OCI-LY7 (cell line): Measurements from ENCODE around the gene TMC5. TPM values are rescaled to one million over a fixed set of nuclear protein-coding genes. Genes with fewer than 3 reads are reported as not detected.
"Not testable (repeated sequence)": the region's sequence is repeated elsewhere in the genome, so short reads cannot be mapped to it uniquely, and the experiment has no call there.

ENCODE experiments used
- Bru-seq: library from RNA; stranded (reverse); fragments of 400-500 nt; gene quantifications from one replicate; lab custom pipeline; 2021; lab: Mats Ljungman, UMichigan
- BruChase-seq, 2 experiments: library from RNA; stranded (reverse); fragments of 400-500 nt; gene quantifications; one replicate each; lab custom pipeline; 2021; lab: Mats Ljungman, UMichigan
- BruUV-seq: library from RNA; stranded (reverse); fragments of 400-500 nt; replicated peaks from 2 replicates; lab custom pipeline; 2021; lab: Mats Ljungman, UMichigan
- CTCF ChIA-PET: fragments of 300-600 bp; sonication (Branson Sonifier 250); formaldehyde crosslinking; loops from one replicate; lab custom pipeline; 2022; ENCODE audit warnings: antibody characterized with exemption; ENCODE audit not compliant: unreplicated experiment; lab: Charles Lee
- POLR2A ChIA-PET: fragments of 300-600 bp; sonication (Branson Sonifier 250); formaldehyde crosslinking; loops from one replicate; lab custom pipeline; 2022; ENCODE audit warnings: antibody characterized with exemption; lab: Charles Lee
- DNase-seq: peaks from one replicate; pipeline ENCODE4 v3.0.0-alpha.2; 2015; ENCODE audit warnings: low spot score
- H2AFZ ChIP-seq: fragments of 200-600 bp; sonication (generic), shearing (Covaris generic); 2 replicates; pipeline ENCODE4 v1.6.1; 2014; ENCODE audit warnings: mild to moderate bottlenecking, antibody characterized with exemption, low read length, moderate library complexity
- H3K27ac ChIP-seq: fragments of 200-600 bp; sonication (generic); 2 replicates; pipeline ENCODE4 v1.5.1; 2014; ENCODE audit warnings: mixed run types, low read depth, mild to moderate bottlenecking, moderate library complexity, low read length, inconsistent platforms; ENCODE audit not compliant: poor library complexity, severe bottlenecking
- H3K36me3 ChIP-seq: fragments of 200-600 bp; sonication (generic); 2 replicates; pipeline ENCODE4 v1.6.1; 2014; ENCODE audit warnings: mild to moderate bottlenecking, antibody characterized with exemption, low read length, moderate library complexity, mixed read lengths; ENCODE audit not compliant: insufficient read depth
- H3K4me1 ChIP-seq: fragments of 200-600 bp; sonication (generic); 2 replicates; pipeline ENCODE4 v1.5.1; 2014; ENCODE audit warnings: mild to moderate bottlenecking, low read length; ENCODE audit not compliant: insufficient read depth, poor library complexity, severe bottlenecking
- H3K4me2 ChIP-seq: fragments of 200-600 bp; sonication (generic); 2 replicates; pipeline ENCODE4 v1.6.1; 2014; ENCODE audit warnings: mild to moderate bottlenecking, low read length
- H3K4me3 ChIP-seq: fragments of 200-600 bp; sonication (generic); 2 replicates; pipeline ENCODE4 v1.5.1; 2014; ENCODE audit warnings: mild to moderate bottlenecking, low read depth, low read length; ENCODE audit not compliant: poor library complexity, severe bottlenecking
- H3K79me2 ChIP-seq: fragments of 200-600 bp; sonication (generic); 2 replicates; pipeline ENCODE4 v1.6.1; 2016; ENCODE audit warnings: low read depth, mild to moderate bottlenecking, low read length, moderate library complexity, mixed read lengths; ENCODE audit not compliant: insufficient read depth
- H3K9me2 ChIP-seq: fragments of 200-600 bp; sonication (generic); 2 replicates; pipeline ENCODE4 v1.6.1; 2016; ENCODE audit warnings: mild to moderate bottlenecking, low read length, mixed read lengths; ENCODE audit not compliant: insufficient read depth
- H3K9me3 ChIP-seq: fragments of 200-600 bp; sonication (generic); 2 replicates; pipeline ENCODE4 v1.6.1; 2014; ENCODE audit warnings: mild to moderate bottlenecking, mixed run types, low read length, mixed read lengths
- H4K20me1 ChIP-seq: fragments of 200-600 bp; sonication (generic); 2 replicates; pipeline ENCODE4 v1.6.1; 2014; ENCODE audit warnings: mild to moderate bottlenecking, antibody characterized with exemption, low read length, moderate library complexity, mixed read lengths; ENCODE audit not compliant: insufficient read depth
- CTCF ChIP-seq: fragments of 200-600 bp; sonication (generic); conservative IDR thresholded peaks from 2 replicates; pipeline ENCODE4 v1.5.1; 2014; ENCODE audit warnings: mild to moderate bottlenecking, antibody characterized with exemption, low read length, moderate library complexity, mixed read lengths
- EZH2phosphoT487 ChIP-seq: fragments of 200-600 bp; sonication (generic); IDR thresholded peaks from 2 replicates; pipeline ENCODE4 v1.6.1; 2018; ENCODE audit warnings: low read depth, borderline replicate concordance, mild to moderate bottlenecking, mixed run types, antibody characterized with exemption, low read length, moderate library complexity, mixed read lengths
- intact Hi-C: fragments of 100-400 bp; cut with micrococcal nuclease; formaldehyde crosslinking; loops from one replicate; pipeline ENCODE4 v1.10.0; 2022; ENCODE audit not compliant: unreplicated experiment
- long read RNA-seq: library from polyadenylated mRNA; stranded (forward); transcript quantifications from one replicate; pipeline ENCODE4 v2.0.0, GENCODE V29; 2022
- total RNA-seq, 2 experiments: library from RNA; depleted of rRNA in 1 of 2; stranded (reverse); fragments of >200 nt in 1 of 2; shearing (Covaris generic) in 1 of 2; gene quantifications; 2 replicates each; pipeline ENCODE4 v1.2.3, GENCODE V29; 2014 to 2022

Gene TMC5
- not detected in 2 replicates for total RNA-seq (2014; rRNA removed; shearing (Covaris generic))
- 0.18 TPM in 1 of 2 replicates, not detected in the other for total RNA-seq (2022)
- Bru-seq, nascent RNA: percentile 9 among the genes with signal in this experiment
- BruChase-seq, experiment 1, labeled RNA remaining after a 6-hour chase: percentile 4 among the genes with signal in this experiment
- percentile 7 among the genes with signal in this experiment for BruChase-seq, experiment 2, labeled RNA remaining after a 2-hour chase
- long read RNA-seq: 0 reads

GRCh38 chr16:19417640-19418039, at the start of gene TMC5:
Gene TMC5 (plus strand): TSS chr16:19417883. CDS start chr16:19440039, 22,156 bp downstream.
- no peak for DNase-seq
- H3K4me3 ChIP-seq: no peak within 1 kb of the TSS
- CTCF ChIA-PET: no interaction called here
- intact Hi-C loops: no loop called here
- H3K9me2 ChIP-seq: no peaks in the 10 kb centered on the region
- no peaks in the 10 kb centered on the region for H3K4me1 ChIP-seq
- H3K36me3 ChIP-seq: no peaks in the 10 kb centered on the region
- no peak within 1 kb of the TSS for H3K27ac ChIP-seq
- no peak for TF ChIP-seq CTCF
- no peak for TF ChIP-seq EZH2phosphoT487
- no peak within 1 kb of the TSS for H3K4me2 ChIP-seq
- no peaks in the 10 kb centered on the region for H4K20me1 ChIP-seq
- H3K79me2 ChIP-seq: no peaks in the 10 kb centered on the region
- H2AFZ ChIP-seq: peak within 1 kb of the TSS; percentile 45; the same call in 1 of the 2 replicates
- POLR2A ChIA-PET: interaction anchor here (0.7 to 1.4 kb wide), 4 partner anchors 10 to 238 kb away, joined by 3 to 10 read pairs (median 4); no protein-coding TSS in a partner anchor
- no TSS peak for BruUV-seq
- no peaks in the 10 kb centered on the region for H3K9me3 ChIP-seq

GRCh38 chr16:19372541-19372940, 45.1 kb upstream of the TMC5 start:
- CTCF ChIA-PET, H2AFZ ChIP-seq, intact Hi-C loops, H4K20me1 ChIP-seq, H3K36me3 ChIP-seq, H3K27ac ChIP-seq, BruUV-seq, H3K4me2 ChIP-seq, H3K9me2 ChIP-seq, H3K4me3 ChIP-seq, H3K9me3 ChIP-seq, H3K4me1 ChIP-seq, DNase-seq, H3K79me2 ChIP-seq: not testable (repeated sequence)
- POLR2A ChIA-PET: interaction anchor here (0.6 kb wide), 1 partner anchor 9 kb away, joined by 3 read pairs; no protein-coding TSS in a partner anchor

- Histone ChIP-seq H3K79me2 (no peaks in the 10 kb centered on the region), H3K36me3 (no peaks in the 10 kb centered on the region), H3K27ac (no peak overlapping the region), H2AFZ (no peak overlapping the region), H3K9me2 (no peaks in the 10 kb centered on the region), H4K20me1 (no peaks in the 10 kb centered on the region), H3K4me3 (no peak overlapping the region), H3K4me2 (no peak overlapping the region), H3K9me3 (no peaks in the 10 kb centered on the region), H3K4me1 (no peaks in the 10 kb centered on the region)
- BruUV-seq: no TSS peak
- TF ChIP-seq EZH2phosphoT487 (no peak), CTCF (no peak)
- POLR2A ChIA-PET: interaction anchor here (0.6 kb wide), 2 partner anchors 130 to 557 kb away, joined by 3 to 5 read pairs; no protein-coding TSS in a partner anchor
- no peak for DNase-seq
- CTCF ChIA-PET: no interaction called here
- intact Hi-C loops: no loop called here
Measured at GRCh38 chr16:19374402-19374801, 43.3 kb upstream of the TMC5 start.
